Measurements from ENCODE around the gene MGAT2. TPM values are rescaled to one million over a fixed set of nuclear protein-coding genes. Genes with fewer than 3 reads are reported as not detected.

The MGAT2 gene
- total RNA-seq, 1 experiment from 2014 or later: 47.5 TPM

DNA sequence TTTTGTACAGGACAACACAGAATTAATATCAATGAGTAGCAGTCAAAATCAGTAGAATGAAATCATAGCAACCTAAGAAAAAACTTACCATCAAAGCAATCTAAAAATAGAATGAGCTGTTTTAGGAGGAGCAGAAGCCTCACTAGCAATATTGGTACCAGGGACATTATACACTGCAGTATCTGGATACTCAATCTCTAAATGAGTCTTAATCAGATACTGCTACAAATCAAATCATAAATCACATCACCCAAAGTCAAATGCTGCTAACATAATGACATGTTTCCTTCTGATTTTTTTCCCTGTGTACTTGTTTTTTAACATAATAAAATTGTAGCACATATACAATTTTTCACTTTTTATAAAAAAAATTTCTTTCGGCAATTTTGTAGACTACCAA is 42.5 kb upstream of the MGAT2 start:
- no peaks in the 10 kb centered on the region for H3K27me3 Mint-ChIP-seq (ENCODE audit: insufficient read depth, unreplicated experiment)
- TF ChIP-seq, protein P1, sequence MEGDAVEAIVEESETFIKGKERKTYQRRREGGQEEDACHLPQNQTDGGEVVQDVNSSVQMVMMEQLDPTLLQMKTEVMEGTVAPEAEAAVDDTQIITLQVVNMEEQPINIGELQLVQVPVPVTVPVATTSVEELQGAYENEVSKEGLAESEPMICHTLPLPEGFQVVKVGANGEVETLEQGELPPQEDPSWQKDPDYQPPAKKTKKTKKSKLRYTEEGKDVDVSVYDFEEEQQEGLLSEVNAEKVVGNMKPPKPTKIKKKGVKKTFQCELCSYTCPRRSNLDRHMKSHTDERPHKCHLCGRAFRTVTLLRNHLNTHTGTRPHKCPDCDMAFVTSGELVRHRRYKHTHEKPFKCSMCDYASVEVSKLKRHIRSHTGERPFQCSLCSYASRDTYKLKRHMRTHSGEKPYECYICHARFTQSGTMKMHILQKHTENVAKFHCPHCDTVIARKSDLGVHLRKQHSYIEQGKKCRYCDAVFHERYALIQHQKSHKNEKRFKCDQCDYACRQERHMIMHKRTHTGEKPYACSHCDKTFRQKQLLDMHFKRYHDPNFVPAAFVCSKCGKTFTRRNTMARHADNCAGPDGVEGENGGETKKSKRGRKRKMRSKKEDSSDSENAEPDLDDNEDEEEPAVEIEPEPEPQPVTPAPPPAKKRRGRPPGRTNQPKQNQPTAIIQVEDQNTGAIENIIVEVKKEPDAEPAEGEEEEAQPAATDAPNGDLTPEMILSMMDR (IDR thresholded peaks at IDR 0.05; ENCODE audit: insufficient read depth in 1 of 2, low read depth in 1 of 2, low read length in 1 of 2, severe bottlenecking in 1 of 2, unreplicated experiment in 1 of 2): no peak
- no peak overlapping the region for H3K27ac Mint-ChIP-seq (ENCODE audit: unreplicated experiment)
- intact Hi-C loops (cut with micrococcal nuclease; ENCODE audit: unreplicated experiment): no loop called here
- CTCF ChIA-PET: no interaction called here
- H3K4me3 Mint-ChIP-seq (ENCODE audit: unreplicated experiment): no peak overlapping the region
- Histone ChIP-seq H3K36me3 (ENCODE audit: control insufficient read depth, insufficient read depth, low read length) (peaks cover 3% of the 10 kb centered on the region), H3K4me3 (ENCODE audit: low read depth, low read length) (no peak overlapping the region), H3K9me3 (no peaks in the 10 kb centered on the region), H3K27me3 (replicated peaks; ENCODE audit: control insufficient read depth, insufficient read depth, low read length) (no peaks in the 10 kb centered on the region), H3K4me1 (no peaks in the 10 kb centered on the region)
- no peak for DNase-seq
- H3K9me3 Mint-ChIP-seq (ENCODE audit: unreplicated experiment): peaks cover 2% of the 10 kb centered on the region
- peaks cover 21% of the 10 kb centered on the region for H3K4me1 Mint-ChIP-seq (ENCODE audit: low read depth, unreplicated experiment)
- no TSS peak for BruUV-seq (replicated peaks)
- POLR2A ChIA-PET: interaction anchor here (0.6 kb wide), 1 partner anchor 557 kb away, joined by 4 read pairs; no protein-coding TSS in a partner anchor
- peaks cover 79% of the 10 kb centered on the region for H3K36me3 Mint-ChIP-seq (ENCODE audit: insufficient read depth, unreplicated experiment)

DNA sequence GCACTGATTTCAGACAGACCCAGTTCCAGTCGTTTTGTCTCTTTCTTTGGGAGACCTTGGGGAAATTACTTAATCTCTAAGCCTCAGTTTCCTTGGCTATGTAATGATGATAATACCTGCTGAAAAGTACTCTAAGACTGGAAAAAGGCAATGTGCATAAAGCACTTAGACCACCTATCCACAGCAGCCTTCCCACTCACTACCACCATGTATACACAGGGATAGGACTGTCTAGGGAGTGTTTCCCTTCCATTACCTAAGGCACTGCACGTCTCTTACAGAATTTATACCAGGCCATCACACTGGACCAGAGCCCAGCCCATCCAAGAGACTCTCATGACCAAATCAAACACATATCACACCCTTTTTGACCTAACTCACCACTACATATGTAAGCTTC is 40.8 kb upstream of the MGAT2 start:
- no peaks in the 10 kb centered on the region for H3K27me3 Mint-ChIP-seq (ENCODE audit: insufficient read depth, unreplicated experiment)
- no peak overlapping the region for H3K27ac Mint-ChIP-seq (ENCODE audit: unreplicated experiment)
- no peaks in the 10 kb centered on the region for H3K27me3 ChIP-seq (replicated peaks; ENCODE audit: control insufficient read depth, insufficient read depth, low read length)
- intact Hi-C loops (cut with micrococcal nuclease; ENCODE audit: unreplicated experiment): no loop called here
- CTCF ChIA-PET: interaction anchor here (0.8 kb wide), 1 partner anchor 118 kb away, joined by 3 read pairs; no protein-coding TSS in a partner anchor
- H3K4me1 ChIP-seq: peaks cover 10% of the 10 kb centered on the region
- POLR2A ChIA-PET: interaction anchor here (0.8 kb wide), 1 partner anchor 54 kb away, joined by 4 read pairs; no protein-coding TSS in a partner anchor
- peaks cover 21% of the 10 kb centered on the region for H3K4me1 Mint-ChIP-seq (ENCODE audit: low read depth, unreplicated experiment)
- BruUV-seq (replicated peaks): no TSS peak
- peaks cover 86% of the 10 kb centered on the region for H3K36me3 Mint-ChIP-seq (ENCODE audit: insufficient read depth, unreplicated experiment)
- H3K36me3 ChIP-seq (ENCODE audit: control insufficient read depth, insufficient read depth, low read length): peaks cover 3% of the 10 kb centered on the region
- no peak overlapping the region for H3K4me3 ChIP-seq (ENCODE audit: low read depth, low read length)
- TF ChIP-seq, protein P1 (IDR thresholded peaks at IDR 0.05; ENCODE audit: insufficient read depth in 1 of 2, low read depth in 1 of 2, low read length in 1 of 2, severe bottlenecking in 1 of 2, unreplicated experiment in 1 of 2): no peak
- no peak for DNase-seq
- no peak overlapping the region for H3K4me3 Mint-ChIP-seq (ENCODE audit: unreplicated experiment)
- H3K9me3 Mint-ChIP-seq (ENCODE audit: unreplicated experiment): no peaks in the 10 kb centered on the region
- no peaks in the 10 kb centered on the region for H3K9me3 ChIP-seq

DNA sequence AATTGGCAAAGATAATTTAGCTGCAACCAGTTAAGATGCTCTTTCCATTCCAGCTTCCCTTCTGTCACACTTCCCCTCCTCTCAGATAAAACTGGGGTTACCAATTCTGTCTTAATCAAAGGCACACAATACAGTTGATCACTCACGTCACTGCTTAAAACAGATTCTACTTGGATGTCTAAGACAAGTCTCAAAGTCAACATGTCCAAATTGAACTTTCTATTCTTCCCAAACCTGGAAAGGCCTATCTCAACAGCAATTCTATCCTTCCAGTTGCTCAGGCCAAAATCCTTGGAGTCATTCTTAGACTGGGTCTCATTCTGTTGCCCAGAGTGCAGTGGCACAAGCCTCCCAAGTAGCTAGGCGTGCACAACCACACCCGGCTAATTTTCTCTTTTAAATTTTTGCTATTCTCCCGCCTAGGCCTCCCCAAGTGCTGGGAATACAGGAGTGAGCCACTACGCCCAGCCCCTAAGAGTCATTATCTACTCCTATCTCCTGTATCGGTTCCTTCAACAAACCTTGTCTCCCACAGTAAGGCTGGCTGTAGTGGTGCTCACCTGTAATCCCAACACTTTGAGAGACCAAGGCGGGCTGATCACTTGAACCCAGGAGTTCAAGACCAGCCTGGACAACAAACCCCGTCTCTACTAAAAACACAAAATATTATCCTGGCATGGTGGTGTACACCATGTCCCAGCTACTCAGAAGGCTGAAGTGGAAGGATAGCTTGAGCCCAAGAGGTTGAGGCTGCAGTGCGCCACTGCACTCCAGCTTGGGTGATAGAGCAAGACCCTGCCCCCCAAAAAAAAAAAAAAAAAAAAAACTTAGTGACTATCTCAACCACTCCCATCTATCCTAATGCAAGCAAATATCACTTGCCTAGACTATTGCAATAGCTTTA is 39.1 kb upstream of the MGAT2 start:
- Mint-ChIP-seq H3K4me1 (ENCODE audit: low read depth, unreplicated experiment) (peaks cover 21% of the 10 kb centered on the region), H3K4me3 (ENCODE audit: unreplicated experiment) (peak overlapping the region; percentile 46), H3K36me3 (ENCODE audit: insufficient read depth, unreplicated experiment) (peaks cover 91% of the 10 kb centered on the region), H3K27ac (ENCODE audit: unreplicated experiment) (peak overlapping the region; percentile 60), H3K27me3 (ENCODE audit: insufficient read depth, unreplicated experiment) (no peaks in the 10 kb centered on the region), H3K9me3 (ENCODE audit: unreplicated experiment) (no peaks in the 10 kb centered on the region)
- no TSS peak for BruUV-seq (replicated peaks)
- no peak for DNase-seq
- peaks cover 10% of the 10 kb centered on the region for H3K4me1 ChIP-seq
- no peak overlapping the region for H3K4me3 ChIP-seq (ENCODE audit: low read depth, low read length)
- intact Hi-C loops (cut with micrococcal nuclease; ENCODE audit: unreplicated experiment): no loop called here
- TF ChIP-seq, protein P1 (IDR thresholded peaks at IDR 0.05; ENCODE audit: insufficient read depth in 1 of 2, low read depth in 1 of 2, low read length in 1 of 2, severe bottlenecking in 1 of 2, unreplicated experiment in 1 of 2): no peak
- H3K27me3 ChIP-seq (replicated peaks; ENCODE audit: control insufficient read depth, insufficient read depth, low read length): no peaks in the 10 kb centered on the region
- POLR2A ChIA-PET: interaction anchor here (0.6 kb wide), 1 partner anchor 370 kb away, joined by 6 read pairs; no protein-coding TSS in a partner anchor
- CTCF ChIA-PET: interaction anchor here (0.7 kb wide), 1 partner anchor 378 kb away, joined by 9 read pairs; no protein-coding TSS in a partner anchor
- H3K9me3 ChIP-seq: no peaks in the 10 kb centered on the region
- H3K36me3 ChIP-seq (ENCODE audit: control insufficient read depth, insufficient read depth, low read length): peaks cover 3% of the 10 kb centered on the region
